Measurements from ENCODE around the gene TMEM255B. TPM values are rescaled to one million over a fixed set of nuclear protein-coding genes. Genes with fewer than 3 reads are reported as not detected.

TMEM255B gene
- total RNA-seq, 1 experiment from 2014 or later = 2.8 TPM

DNA sequence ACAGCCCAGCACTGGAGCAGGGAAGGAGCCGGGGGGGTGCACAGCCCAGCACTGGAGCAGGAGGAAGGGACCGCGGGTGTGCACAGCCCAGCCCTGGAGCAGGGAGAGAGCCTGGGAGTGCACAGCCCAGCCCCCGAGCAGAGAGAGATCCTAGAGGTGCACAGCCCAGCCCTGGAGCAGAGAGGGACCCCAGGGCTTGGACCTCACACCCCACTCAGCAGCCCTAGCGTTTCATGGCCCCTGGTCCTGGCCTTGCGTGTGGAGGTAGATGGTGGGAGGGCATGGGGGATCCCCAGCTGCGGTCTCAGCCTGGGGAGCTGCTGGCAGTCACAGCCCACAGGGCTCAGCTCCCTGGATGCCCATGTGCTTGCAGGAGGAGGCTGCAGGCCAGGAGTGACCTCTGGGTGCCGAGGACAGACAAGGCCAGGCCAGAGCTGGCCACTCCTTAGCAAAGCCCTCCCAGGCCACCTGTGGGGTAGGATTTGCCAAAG is 79.7 kb downstream of the TMEM255B start:
- Mint-ChIP-seq H3K4me1 (peaks cover 13 to 18% of the 10 kb centered on the region in 2 experiments), H3K27ac (0 out of 7 replicates have a peak overlapping the region, but pooled peaks of 1 of the 3 experiments have one; percentile 15), H3K4me3 (no peak overlapping the region), H3K27me3 (ENCODE audit: low read depth) (no peaks in the 10 kb centered on the region), H3K36me3 (ENCODE audit: insufficient read depth in 1 of 3, low read depth in 3 of 3) (peaks cover 3 to 25% (median 5%) of the 10 kb centered on the region in 3 experiments; a peak in 6 of 7 replicates), H3K9me3 (no peaks in the 10 kb centered on the region)
- H3K4me2 ChIP-seq (ENCODE audit: insufficient read depth, insufficient read length, low read length) = no peak overlapping the region
- no peak overlapping the region for H2AK5ac ChIP-seq (ENCODE audit: insufficient read length, low read length)
- DNase-seq = no peak
- no peaks in the 10 kb centered on the region for H3K79me1 ChIP-seq (ENCODE audit: insufficient read depth, low read depth, low read length, poor library complexity, severe bottlenecking)
- WGBS (ENCODE audit: extremely low coverage, insufficient read length, low lambda C conversion rate) = no CpG with 5 or more reads among the region's 8 CpGs
- no peak overlapping the region for H3K27ac ChIP-seq (ENCODE audit: insufficient read length, low read depth, low read length)
- no peak for TF ChIP-seq CTCF (conservative IDR thresholded peaks at IDR 0.05)
- no peak overlapping the region for H2BK20ac ChIP-seq (ENCODE audit: low read depth, low read length, poor library complexity, severe bottlenecking)
- H4K20me1 ChIP-seq (ENCODE audit: control insufficient read depth, insufficient read depth, insufficient read length) = no peaks in the 10 kb centered on the region
- H2AFZ ChIP-seq (ENCODE audit: low read length) = no peak overlapping the region
- no peak overlapping the region for H3K4ac ChIP-seq (ENCODE audit: low read depth, low read length)
- H2BK12ac ChIP-seq (ENCODE audit: insufficient read length, low read depth, low read length) = no peak overlapping the region
- H2BK15ac ChIP-seq (ENCODE audit: low read depth, low read length) = no peak overlapping the region
- no peak overlapping the region; the same call in 1 of the 2 replicates for H3K14ac ChIP-seq (ENCODE audit: insufficient read depth, low read length)
- no peak overlapping the region for H2BK120ac ChIP-seq (ENCODE audit: low read depth, low read length, poor library complexity, severe bottlenecking)
- H3K4me1 ChIP-seq (ENCODE audit: insufficient read depth, low read length) = no peaks in the 10 kb centered on the region
- H3K23me2 ChIP-seq (ENCODE audit: insufficient read length, low read depth, low read length, poor library complexity, severe bottlenecking) = no peaks in the 10 kb centered on the region
- H3K56ac ChIP-seq (ENCODE audit: insufficient read length, low read depth, low read length) = no peak overlapping the region
- no peaks in the 10 kb centered on the region for H3K27me3 ChIP-seq (ENCODE audit: insufficient read depth, low read length)
- H3K9ac ChIP-seq (ENCODE audit: extremely low read depth, insufficient read length, low read length) = no peak overlapping the region
- peak overlapping the region; percentile 47 for H4K91ac ChIP-seq (ENCODE audit: insufficient read length, low read depth, low read length)
- H3T11ph ChIP-seq (ENCODE audit: low read length) = no peak overlapping the region
- no peaks in the 10 kb centered on the region for H3K9me3 ChIP-seq (ENCODE audit: control insufficient read depth, low read depth, low read length)
- H2BK5ac ChIP-seq (ENCODE audit: insufficient read length, low read length) = no peak overlapping the region
- no peak overlapping the region for H3K18ac ChIP-seq (ENCODE audit: insufficient read length, low read depth, low read length)
- no peaks in the 10 kb centered on the region for H3K79me2 ChIP-seq (ENCODE audit: insufficient read depth, low read length)
- H4K5ac ChIP-seq (ENCODE audit: insufficient read length, low read depth, low read length) = no peak overlapping the region
- no peak overlapping the region for H4K8ac ChIP-seq (replicated peaks; ENCODE audit: insufficient read length, low read depth, low read length)
- no peak overlapping the region for H3K23ac ChIP-seq (ENCODE audit: insufficient read length, low read depth, low read length)

All from H9 (cell line).